BJ (cell line): ENCODE data around the gene BLVRB. TPM values are rescaled to one million over a fixed set of nuclear protein-coding genes. Genes with fewer than 3 reads are reported as not detected.

Source experiments
- CTCF ChIA-PET: fragments of 350-600 bp; formaldehyde crosslinking; extraction: SDS; loops from one replicate; lab custom pipeline; 2021; ENCODE audit warnings: antibody characterized with exemption, inconsistent platforms; lab: Yijun Ruan, JAX
- POLR2A ChIA-PET: fragments of 300-600 bp; sonication (Branson Sonifier 250); formaldehyde crosslinking; extraction: SDS; loops from one replicate; lab custom pipeline; 2021; ENCODE audit warnings: antibody characterized with exemption; lab: Charles Lee
- DNase-seq: peaks from one replicate; pipeline ENCODE4 v3.0.0-alpha.2; 2011; ENCODE audit warnings: low read depth
- H3K27me3 ChIP-seq: 2 replicates; pipeline ENCODE4 v1.6.0; 2011; ENCODE audit warnings: low read length; ENCODE audit not compliant: control insufficient read depth, insufficient read depth
- H3K36me3 ChIP-seq: 2 replicates; pipeline ENCODE4 v1.5.1; 2011; ENCODE audit warnings: low read length; ENCODE audit not compliant: control insufficient read depth, insufficient read depth
- H3K4me3 ChIP-seq: 2 replicates; pipeline ENCODE4 v1.5.1; 2011; ENCODE audit warnings: low read depth, mild to moderate bottlenecking, control low read depth, low read length
- polyA plus RNA-seq: library from polyadenylated mRNA; depleted of rRNA; stranded (reverse); fragments of >200 nt; gene quantifications from 2 replicates; pipeline ENCODE4 v1.2.3, GENCODE V29; 2011; rRNA removed
- small RNA-seq: library from RNA; depleted of rRNA; stranded (forward); fragments of <200 nt; gene quantifications from one replicate; pipeline ENCODE3, GENCODE V24; 2012; ENCODE audit warnings: low replicate concordance, low read depth; ENCODE audit not compliant: insufficient read length
- TF ChIP-seq, protein P1 (sequence below): IDR thresholded peaks from 2 replicates; pipeline ENCODE4 v1.5.1; 2011; ENCODE audit warnings: low read depth, mild to moderate bottlenecking, control low read depth, inconsistent platforms, low read length, moderate library complexity; ENCODE audit not compliant: insufficient read depth

Gene BLVRB
- polyA plus RNA-seq, 1 experiment = 71.4 TPM

DNA sequence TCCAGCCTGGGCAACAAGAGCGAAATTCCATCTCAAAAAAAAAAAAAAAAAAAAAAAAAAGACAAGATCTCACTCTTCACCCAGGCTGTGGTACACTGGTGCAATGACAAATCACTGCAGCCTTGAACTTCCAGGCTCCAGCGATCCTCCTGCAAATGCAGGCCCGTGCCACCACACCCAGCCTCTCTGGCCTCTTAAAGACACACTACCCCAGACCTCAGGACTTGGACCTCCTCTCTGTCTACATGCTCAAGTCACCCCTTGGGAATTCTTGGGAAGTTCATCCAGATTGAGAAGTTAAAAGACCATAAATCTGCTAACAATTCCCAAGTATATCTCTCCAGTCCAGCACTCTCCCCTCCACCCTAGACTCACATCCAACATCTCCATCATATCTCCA lies 65.0 kb downstream of the BLVRB start:
- Histone ChIP-seq H3K4me3 (no peak overlapping the region), H3K36me3 (no peaks in the 10 kb centered on the region), H3K27me3 (peaks cover 1% of the 10 kb centered on the region; the same call in 1 of the 2 replicates)
- TF ChIP-seq, protein P1, sequence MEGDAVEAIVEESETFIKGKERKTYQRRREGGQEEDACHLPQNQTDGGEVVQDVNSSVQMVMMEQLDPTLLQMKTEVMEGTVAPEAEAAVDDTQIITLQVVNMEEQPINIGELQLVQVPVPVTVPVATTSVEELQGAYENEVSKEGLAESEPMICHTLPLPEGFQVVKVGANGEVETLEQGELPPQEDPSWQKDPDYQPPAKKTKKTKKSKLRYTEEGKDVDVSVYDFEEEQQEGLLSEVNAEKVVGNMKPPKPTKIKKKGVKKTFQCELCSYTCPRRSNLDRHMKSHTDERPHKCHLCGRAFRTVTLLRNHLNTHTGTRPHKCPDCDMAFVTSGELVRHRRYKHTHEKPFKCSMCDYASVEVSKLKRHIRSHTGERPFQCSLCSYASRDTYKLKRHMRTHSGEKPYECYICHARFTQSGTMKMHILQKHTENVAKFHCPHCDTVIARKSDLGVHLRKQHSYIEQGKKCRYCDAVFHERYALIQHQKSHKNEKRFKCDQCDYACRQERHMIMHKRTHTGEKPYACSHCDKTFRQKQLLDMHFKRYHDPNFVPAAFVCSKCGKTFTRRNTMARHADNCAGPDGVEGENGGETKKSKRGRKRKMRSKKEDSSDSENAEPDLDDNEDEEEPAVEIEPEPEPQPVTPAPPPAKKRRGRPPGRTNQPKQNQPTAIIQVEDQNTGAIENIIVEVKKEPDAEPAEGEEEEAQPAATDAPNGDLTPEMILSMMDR = no peak
- ChIA-PET POLR2A (no interaction called here), CTCF (interaction anchor here (1.3 kb wide), 1 partner anchor 22 kb away, joined by 4 read pairs; no protein-coding TSS in a partner anchor)
- no peak for DNase-seq

DNA sequence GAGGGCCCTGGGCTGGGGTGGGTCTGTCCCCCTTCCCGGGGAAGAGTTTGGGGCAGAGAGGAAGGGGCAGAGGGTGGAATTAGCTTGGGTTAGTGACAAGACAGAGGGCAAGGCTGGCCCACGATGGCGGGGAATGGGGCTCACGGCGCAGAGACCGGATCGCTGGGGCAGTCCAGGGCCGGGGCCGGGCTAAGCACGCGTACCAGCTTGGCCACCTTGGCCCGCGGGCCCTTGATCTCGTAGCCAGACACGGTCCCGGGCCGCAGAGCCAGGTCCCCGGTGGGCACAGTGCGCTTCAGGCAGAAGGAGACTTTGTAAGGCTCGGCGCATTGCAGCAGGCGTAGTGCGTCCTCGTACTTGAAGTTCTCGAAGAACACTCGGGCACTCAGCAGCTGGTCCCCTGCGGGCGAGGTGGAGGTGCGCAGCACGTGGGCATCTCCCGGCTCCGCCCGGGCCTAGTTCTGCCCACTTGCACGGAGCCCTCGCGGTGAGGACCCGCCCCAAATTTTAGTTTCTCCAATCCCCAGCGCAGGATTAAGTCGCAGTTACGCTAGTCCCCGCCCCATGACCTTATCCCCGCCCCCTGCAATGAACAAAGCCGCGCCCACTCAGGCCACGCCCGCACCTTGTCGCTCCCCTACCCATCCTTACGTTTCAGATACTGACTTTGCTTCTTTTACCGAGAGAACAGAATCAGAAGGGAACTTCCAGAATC lies 67.0 kb downstream of the BLVRB start:
- TF ChIP-seq, protein P1 = no peak
- no peak for DNase-seq
- H3K36me3 ChIP-seq = no peaks in the 10 kb centered on the region
- H3K27me3 ChIP-seq = peaks cover 1% of the 10 kb centered on the region; the same call in 1 of the 2 replicates
- POLR2A ChIA-PET = no interaction called here
- CTCF ChIA-PET = no interaction called here
- no peak overlapping the region; the same call in 1 of the 2 replicates for H3K4me3 ChIP-seq

Small RNA genes within 50 kb of the gene (small RNA-seq; reads per million reads assigned to genes)
- not detected for gene RF00017

Other genes starting within 250 kb of the BLVRB start
- gene TTC9B, start 247.4 kb downstream of the BLVRB start, polyA plus RNA-seq = not detected in 2 replicates
- gene CCNP, start 239.1 kb downstream of the BLVRB start, polyA plus RNA-seq = 0.06 and 0.17 TPM in 2 replicates
- gene AKT2, start 180.4 kb downstream of the BLVRB start, polyA plus RNA-seq = 113 and 162 TPM in 2 replicates
- 14.7 and 25.2 TPM in 2 replicates for gene C19orf47, start 117.3 kb downstream of the BLVRB start, polyA plus RNA-seq
- gene PLD3, start 117.0 kb downstream of the BLVRB start, polyA plus RNA-seq = 320 and 571 TPM in 2 replicates
- 0.10 and 0.21 TPM in 2 replicates for gene HIPK4, start 75.6 kb downstream of the BLVRB start, polyA plus RNA-seq
- 1.9 and 2.4 TPM in 2 replicates for gene PRX, start 52.4 kb downstream of the BLVRB start, polyA plus RNA-seq
- gene SERTAD1, start 39.8 kb downstream of the BLVRB start, polyA plus RNA-seq = 14.5 and 21.9 TPM in 2 replicates
- 20.1 and 22.3 TPM in 2 replicates for gene SERTAD3, start 21.4 kb downstream of the BLVRB start, polyA plus RNA-seq
- gene SPTBN4, start 1.3 kb upstream of the BLVRB start, polyA plus RNA-seq = 0.29 and 0.93 TPM in 2 replicates
- 35.5 and 59.0 TPM in 2 replicates for gene SHKBP1, start 111.1 kb upstream of the BLVRB start, polyA plus RNA-seq
- gene LTBP4, start 135.6 kb upstream of the BLVRB start, polyA plus RNA-seq = 8.9 and 14.5 TPM in 2 replicates
- 15.9 and 28.6 TPM in 2 replicates for gene NUMBL, start 224.9 kb upstream of the BLVRB start, polyA plus RNA-seq